ENCODE data around the gene SOD1.
"Not testable (repeated sequence)": the region's sequence is repeated elsewhere in the genome, so short reads cannot be mapped to it uniquely, and the experiment has no call there.

The SOD1 gene

DNA sequence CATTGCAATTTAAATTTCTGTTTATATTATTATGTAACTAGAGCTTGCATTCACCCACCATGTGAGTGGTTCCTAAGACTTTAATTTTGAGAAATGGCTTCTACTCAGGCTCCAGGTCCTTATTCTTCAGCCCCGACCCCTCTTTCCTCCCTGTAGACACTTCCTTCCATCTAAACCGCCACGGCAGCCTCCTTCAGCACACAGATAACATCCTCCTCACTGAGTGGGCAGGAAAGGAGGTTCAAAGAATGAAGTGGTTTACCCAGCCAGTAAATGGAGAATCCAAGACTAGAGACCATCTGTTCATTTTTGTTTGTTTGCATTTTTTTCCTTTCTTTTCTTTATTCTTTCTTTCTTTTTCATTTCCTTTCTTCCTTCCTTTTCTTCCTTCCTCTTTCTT is 37.1 kb upstream of the SOD1 start:
- CTCF ChIA-PET, result no interaction called here
- DNase-seq (ENCODE audit: low spot score), result no peak
- H3K27ac ChIP-seq, result no peak overlapping the region
- POLR2A ChIA-PET (ENCODE audit: low non-redundant PET), result no interaction called here
- TF ChIP-seq, protein P1, sequence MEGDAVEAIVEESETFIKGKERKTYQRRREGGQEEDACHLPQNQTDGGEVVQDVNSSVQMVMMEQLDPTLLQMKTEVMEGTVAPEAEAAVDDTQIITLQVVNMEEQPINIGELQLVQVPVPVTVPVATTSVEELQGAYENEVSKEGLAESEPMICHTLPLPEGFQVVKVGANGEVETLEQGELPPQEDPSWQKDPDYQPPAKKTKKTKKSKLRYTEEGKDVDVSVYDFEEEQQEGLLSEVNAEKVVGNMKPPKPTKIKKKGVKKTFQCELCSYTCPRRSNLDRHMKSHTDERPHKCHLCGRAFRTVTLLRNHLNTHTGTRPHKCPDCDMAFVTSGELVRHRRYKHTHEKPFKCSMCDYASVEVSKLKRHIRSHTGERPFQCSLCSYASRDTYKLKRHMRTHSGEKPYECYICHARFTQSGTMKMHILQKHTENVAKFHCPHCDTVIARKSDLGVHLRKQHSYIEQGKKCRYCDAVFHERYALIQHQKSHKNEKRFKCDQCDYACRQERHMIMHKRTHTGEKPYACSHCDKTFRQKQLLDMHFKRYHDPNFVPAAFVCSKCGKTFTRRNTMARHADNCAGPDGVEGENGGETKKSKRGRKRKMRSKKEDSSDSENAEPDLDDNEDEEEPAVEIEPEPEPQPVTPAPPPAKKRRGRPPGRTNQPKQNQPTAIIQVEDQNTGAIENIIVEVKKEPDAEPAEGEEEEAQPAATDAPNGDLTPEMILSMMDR (conservative IDR thresholded peaks at IDR 0.05; ENCODE audit: low read depth), result no peak

DNA sequence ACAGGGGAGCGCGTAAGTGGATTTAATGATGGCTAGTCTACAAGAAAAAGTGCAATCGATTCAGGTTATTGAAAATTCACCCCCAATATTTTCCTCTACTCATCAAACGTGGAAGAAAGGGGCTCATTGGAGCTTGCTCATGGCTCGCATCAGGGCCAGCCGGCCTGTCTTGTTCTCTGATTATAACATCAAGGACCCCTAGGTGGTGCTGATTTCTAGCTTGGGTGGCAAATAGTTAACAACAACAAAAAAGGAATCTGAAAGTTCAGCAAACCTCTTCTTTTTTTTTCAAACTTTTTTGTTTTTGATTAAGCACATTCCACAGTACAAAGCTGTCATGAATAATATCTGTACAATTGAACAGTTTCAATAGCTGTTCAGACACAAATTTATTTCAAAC is 35.8 kb upstream of the SOD1 start:
- CTCF ChIA-PET, result interaction anchor here (0.5 to 0.6 kb wide), 2 partner anchors 130 to 247 kb away, joined by 3 read pairs; no protein-coding TSS in a partner anchor
- TF ChIP-seq, protein P1 (conservative IDR thresholded peaks at IDR 0.05; ENCODE audit: low read depth), result no peak
- POLR2A ChIA-PET (ENCODE audit: low non-redundant PET), result no interaction called here
- DNase-seq (ENCODE audit: low spot score), result no peak
- H3K27ac ChIP-seq, result no peak overlapping the region

DNA sequence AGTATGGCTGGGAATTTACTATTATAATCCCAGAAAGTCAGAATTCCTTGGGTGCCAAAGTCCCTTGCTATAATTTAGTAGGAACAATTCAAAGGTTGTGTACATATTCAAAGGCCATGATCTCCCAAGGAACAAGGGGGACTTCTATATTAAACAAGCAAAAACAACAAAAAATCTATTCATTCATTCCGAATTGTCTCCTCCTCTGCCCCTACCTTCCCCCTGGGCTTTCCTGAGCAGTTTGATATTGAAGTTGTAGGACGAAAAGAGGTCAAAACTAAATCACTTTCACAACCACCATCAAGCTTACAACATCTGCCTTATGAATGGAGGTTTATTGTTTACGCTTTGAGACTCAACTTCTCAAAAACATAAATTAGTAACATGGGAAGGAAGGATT is 35.3 kb upstream of the SOD1 start:
- CTCF ChIA-PET, result interaction anchor here (0.5 to 0.6 kb wide), 2 partner anchors 131 to 246 kb away, joined by 3 read pairs; no protein-coding TSS in a partner anchor
- no peak for DNase-seq (ENCODE audit: low spot score)
- H3K27ac ChIP-seq, result no peak overlapping the region
- TF ChIP-seq, protein P1 (conservative IDR thresholded peaks at IDR 0.05; ENCODE audit: low read depth), result no peak
- POLR2A ChIA-PET (ENCODE audit: low non-redundant PET), result no interaction called here

DNA sequence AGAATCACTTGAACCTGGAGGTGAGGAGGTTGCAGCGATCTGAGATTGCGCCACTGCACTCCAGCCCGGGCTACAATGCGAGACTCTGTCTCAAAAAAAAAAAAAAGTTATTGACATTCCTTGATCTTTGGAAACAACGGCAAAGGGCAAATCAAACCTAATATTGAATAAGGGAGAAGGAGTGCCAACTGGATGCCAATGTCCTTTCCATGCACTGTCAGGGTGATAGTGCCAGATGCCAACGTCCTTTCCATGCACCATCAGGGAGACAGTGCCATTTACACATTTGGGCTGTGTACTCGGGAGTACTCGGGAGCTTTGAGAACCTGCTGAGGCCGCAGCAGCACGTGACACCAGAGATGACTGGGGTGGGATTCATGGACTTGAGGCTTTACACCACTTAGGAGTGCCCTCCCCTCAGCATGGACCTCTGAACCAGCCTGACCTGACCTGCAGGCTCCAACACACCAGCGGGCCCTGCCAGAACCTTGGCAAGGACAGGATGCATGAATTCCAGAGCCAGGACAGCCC is 34.5 kb upstream of the SOD1 start:
- POLR2A ChIA-PET (ENCODE audit: low non-redundant PET), result no interaction called here
- no peak overlapping the region for H3K27ac ChIP-seq
- TF ChIP-seq, protein P1 (conservative IDR thresholded peaks at IDR 0.05; ENCODE audit: low read depth), result no peak
- no peak for DNase-seq (ENCODE audit: low spot score)
- CTCF ChIA-PET, result no interaction called here

DNA sequence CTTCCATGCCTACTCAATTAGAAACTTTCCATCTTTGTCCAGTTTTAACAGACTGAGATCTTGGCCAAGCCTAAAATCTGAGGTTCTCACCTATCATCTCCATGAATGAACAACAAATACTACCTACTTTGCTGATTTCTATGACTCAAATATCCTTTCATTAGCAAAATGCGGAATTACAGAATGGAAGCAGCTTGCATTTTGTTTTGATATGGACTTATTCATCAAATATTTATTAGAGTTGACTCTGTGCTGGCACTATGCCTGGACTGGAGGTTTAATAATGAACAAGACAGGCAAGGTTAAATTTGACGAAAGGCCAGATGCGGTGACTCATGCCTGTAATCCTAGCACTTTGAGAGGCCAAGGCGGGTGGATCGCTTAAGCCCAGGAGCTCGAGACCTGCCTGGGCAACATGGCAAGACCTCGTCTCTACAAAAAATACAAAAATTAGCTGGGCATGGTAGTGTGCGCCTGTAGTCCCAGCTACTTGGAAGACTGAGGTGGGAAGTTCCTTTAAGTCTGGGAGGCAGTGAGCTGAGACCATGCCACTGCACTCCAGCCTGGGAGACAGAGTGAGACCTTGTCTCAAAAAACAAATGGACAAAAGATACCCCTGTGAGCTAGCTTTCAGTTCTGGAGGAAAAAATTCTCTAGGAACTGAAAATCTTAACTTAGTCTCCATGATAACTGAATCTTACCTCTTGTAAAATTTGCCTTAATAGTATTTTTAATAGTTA is 29.4 kb upstream of the SOD1 start:
- DNase-seq (ENCODE audit: low spot score), result peak; percentile 80
- ChIA-PET CTCF (no interaction called here), POLR2A (ENCODE audit: low non-redundant PET) (no interaction called here)
- H3K27ac ChIP-seq, result peak overlapping the region; percentile 77
- TF ChIP-seq, protein P1 (conservative IDR thresholded peaks at IDR 0.05; ENCODE audit: low read depth), result no peak

DNA sequence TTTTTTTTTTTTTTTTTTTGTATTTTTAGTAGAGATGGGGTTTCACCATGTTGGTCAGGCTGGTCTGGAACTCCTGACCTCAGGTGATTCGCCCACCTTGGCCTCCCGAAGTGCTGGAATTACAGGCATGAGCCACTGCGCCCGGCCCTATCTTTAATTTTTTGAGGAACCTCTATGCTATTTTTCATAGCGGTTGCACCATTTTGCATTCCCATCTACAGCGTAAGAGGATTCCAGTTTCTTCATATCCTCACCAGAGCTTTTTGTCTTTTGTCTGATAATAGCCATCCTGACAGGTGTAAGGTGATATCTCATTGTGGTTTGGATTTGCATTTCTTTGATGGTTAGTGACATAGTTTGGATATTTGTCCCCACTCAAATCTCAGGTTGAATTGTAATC is 27.6 kb upstream of the SOD1 start:
- POLR2A ChIA-PET (ENCODE audit: low non-redundant PET); H3K27ac ChIP-seq; DNase-seq (ENCODE audit: low spot score): not testable (repeated sequence)
- CTCF ChIA-PET, result interaction anchor here (0.6 kb wide), 1 partner anchor 688 kb away, joined by 3 read pairs; no protein-coding TSS in a partner anchor

DNA sequence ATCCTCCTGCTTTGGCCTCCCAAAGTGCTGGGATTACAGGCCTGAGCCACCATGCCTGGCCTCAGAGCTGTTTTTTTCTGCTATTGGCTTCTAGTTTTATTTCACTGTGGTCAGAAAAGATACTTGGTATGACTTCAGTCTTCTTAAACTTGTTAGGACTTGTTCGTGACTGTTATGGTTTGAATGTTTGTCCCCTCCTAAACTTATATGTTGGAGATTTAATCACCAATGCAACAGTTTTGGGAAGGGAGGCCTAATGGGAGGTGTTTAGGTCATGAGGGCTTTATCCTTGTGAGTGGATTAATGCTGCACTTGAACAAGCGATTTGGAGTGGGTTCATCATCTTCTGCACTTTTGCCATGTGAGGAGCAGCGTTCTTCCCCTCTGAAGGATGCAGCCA is 24.5 kb upstream of the SOD1 start:
- no peak overlapping the region for H3K27ac ChIP-seq
- no peak for DNase-seq (ENCODE audit: low spot score)
- ChIA-PET CTCF (interaction anchor here (0.6 kb wide), 2 partner anchors 76 to 634 kb away, joined by 3 to 4 read pairs; no protein-coding TSS in a partner anchor), POLR2A (ENCODE audit: low non-redundant PET) (no interaction called here)
- TF ChIP-seq, protein P1 (conservative IDR thresholded peaks at IDR 0.05; ENCODE audit: low read depth), result no peak

Data from RWPE1 (cell line).